HG03135 (cell line): ENCODE data around the gene LPP.

Source experiments
- ATAC-seq: cut with Tn5 transposase; IDR thresholded peaks from one replicate; pipeline ENCODE4 v1.9.1; 2021; ENCODE audit warnings: mild to moderate bottlenecking, moderate library complexity; ENCODE audit not compliant: unreplicated experiment

LPP gene

DNA sequence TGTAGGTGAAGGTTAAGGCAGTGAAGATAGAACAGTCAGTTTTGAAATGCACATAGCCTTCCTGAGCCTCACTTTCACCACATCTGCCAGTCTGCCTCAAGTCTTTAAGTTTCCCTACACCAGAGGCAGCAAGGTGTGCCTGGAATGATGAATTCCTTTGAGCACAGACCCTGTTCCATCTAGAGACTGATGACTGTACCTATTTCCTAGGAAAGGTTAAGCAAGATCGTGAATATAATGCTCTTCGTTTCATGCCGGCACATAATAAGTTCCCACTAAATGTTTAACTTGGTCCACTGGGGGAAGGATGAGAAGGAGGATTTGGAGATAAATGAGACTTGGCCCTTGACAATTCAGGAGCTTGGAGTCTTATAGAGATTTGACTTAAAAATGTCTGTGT lies 141.9 kb downstream of the LPP start:
- no peak for ATAC-seq

DNA sequence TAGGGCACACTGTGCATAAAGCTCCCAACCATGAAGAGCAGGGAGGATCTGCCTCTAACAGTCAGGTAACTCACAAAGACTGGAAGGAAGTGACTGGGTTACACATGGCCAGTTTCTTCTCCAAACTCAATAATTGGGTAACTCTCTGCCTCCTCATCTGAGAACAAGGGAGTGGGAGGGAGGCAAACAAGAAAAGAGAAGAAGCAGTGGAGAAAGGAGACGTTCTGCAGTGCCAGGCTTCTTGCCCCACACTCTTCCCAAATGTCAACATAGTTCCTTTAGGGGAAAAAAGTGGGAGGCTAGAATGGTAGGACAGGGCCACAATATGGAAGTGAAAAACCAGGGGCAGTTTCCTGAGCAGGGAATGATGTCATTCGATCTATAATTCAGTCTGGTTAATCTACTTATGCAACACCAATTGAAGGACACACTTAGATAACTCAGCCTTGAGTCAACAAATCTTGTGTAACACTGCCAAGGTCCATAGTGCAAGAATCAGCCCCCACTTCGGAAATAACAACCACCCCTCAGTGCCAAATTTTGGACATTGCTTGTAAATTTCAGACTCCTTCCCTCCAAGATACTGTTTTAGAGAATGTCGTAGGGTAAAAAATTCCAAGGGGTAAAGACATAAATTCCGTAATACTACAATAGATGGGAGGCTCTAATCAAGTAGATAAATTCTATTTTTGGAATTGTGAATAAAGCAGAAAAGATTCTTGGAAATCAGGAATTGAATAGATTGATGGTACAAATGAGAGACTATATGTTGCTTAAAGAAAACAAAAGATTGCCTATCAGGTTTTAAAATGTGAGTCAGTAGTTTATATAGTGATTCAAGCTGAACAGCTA lies 143.0 kb downstream of the LPP start:
- no peak for ATAC-seq

DNA sequence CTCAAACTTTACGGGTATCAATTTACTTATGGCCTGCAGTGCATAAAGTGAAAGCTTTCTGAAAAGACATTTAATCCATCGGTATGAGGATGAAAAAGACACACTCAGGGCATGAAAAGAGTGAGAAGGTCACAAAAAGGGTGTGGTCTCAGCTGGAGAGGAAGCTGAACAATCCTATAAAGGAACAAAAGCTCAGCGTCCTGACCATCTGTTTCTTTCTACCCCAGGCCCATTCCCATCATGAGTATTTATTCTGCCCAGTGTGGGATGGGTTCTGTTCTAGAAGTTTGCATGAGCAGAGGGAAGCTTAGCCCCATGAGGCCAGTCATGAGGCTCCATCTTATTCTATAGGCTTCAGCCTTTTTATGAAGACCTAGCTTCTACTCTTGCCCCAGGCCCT lies 144.6 kb downstream of the LPP start:
- no peak for ATAC-seq

DNA sequence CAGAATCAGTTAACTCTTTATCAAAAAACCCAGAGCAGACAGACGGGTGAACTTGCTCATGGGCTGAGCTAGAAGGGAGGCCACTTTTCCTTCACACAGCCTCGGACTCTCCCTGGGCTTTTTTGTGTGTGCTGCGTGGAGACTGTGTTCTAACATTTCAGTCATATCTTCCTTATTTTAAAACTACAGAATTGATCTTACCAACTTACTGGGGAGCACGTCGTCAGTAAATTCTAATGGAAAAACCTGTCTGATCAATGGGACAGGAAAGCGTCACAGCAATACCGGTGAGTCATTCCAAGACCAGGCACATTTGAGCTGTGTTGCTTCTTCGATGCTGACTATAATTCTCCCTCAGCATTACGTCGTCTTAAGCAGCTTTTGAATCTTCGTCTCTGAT lies 145.1 kb downstream of the LPP start:
- no peak for ATAC-seq

DNA sequence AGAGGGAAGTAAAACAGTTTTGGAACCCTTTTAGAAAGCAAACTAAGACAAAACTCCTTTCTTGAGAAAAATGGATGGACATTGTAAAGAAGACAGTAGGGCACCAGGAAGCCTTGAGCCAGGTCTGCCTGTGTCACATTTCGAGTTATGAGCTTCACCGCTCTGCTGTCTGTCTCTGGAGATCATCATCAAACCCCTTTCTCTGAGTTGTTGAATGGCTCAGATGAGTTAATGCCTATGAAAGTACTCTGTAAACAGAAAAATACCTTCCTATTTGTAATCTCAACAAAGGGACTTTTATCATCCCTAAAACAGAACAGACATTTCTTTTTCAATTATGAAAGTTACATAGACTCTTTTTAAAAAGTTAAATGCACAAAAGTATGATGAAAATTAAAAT lies 145.8 kb downstream of the LPP start:
- ATAC-seq, result no peak

DNA sequence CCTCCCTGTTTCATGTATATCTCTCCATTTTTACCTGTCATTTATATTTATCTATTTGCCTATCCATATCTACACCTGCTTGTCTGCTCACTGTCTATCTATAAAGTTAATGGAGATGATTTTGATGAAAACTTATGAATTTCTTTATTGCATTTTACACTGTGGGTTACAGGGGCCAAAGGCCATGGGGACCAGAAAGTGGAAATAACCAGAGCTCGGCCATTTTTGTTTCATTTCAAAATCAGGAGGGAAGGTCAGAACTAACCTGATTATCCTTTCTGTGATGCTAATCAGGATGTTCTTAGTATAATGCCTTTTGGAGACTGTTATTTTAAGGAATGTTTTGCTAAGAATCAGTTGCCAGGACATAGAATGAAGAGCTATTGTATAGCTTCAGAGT lies 147.2 kb downstream of the LPP start:
- no peak for ATAC-seq

DNA sequence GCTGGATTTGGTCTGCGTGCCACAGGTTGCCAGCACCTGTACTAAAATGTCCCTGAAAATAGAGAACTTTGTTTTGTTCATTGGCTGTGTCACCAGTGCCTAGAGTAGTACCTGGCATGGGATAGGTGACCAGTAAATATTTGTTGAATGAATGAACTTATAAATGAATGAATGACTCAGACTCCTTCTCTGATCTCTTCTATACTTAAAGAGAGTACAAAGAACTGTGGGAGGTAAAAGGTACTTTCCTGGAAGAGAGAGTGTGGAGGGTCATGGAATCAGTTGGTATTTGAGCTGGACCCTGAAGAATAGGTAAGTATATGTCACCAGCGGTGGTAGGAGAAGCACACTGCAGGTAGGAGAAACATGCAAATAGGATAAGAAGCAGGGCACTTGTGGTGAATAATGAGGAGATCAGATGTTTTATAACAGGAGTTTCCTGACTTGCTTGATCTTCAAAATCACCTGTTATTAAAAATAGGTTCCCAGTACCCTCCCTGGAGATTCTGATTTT lies 149.4 kb downstream of the LPP start:
- ATAC-seq, result no peak

DNA sequence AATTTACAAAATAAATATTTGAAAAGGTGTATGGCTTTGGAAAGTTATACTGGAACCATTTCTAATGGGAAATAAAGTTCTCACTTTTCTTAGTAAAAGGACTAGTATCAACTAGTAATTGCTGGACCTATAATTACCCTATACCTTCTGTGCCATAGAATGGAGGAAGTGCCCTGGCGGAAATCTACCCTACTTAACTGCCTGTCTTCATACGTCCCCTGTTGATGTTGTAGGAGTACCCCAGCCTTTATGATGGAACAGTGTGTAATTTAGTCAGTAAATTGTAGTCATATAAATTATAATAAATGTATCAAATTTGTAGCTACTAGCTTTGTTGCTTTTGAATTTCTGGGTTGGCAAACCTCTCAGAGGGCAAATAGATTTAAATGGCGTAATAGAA lies 149.9 kb downstream of the LPP start:
- no peak for ATAC-seq

DNA sequence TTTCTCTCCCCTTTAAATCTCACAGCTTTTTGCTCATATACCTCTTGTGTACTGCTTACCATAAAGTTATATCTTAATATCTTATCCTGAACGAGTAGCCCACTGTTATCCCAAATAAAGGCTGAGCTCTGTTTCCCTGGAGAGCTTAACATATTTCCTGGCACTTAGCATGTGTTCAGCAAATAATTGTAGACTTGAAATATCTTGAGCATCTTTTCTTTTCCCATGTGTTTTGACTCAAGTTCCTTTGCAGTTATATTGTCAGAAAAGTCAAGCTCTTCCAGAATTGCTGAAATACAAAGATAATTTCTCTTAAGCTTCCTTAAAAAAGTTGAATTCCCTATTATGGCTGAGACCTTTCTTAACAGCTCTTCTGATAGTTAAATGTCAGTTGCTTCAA lies 150.5 kb downstream of the LPP start:
- no peak for ATAC-seq

DNA sequence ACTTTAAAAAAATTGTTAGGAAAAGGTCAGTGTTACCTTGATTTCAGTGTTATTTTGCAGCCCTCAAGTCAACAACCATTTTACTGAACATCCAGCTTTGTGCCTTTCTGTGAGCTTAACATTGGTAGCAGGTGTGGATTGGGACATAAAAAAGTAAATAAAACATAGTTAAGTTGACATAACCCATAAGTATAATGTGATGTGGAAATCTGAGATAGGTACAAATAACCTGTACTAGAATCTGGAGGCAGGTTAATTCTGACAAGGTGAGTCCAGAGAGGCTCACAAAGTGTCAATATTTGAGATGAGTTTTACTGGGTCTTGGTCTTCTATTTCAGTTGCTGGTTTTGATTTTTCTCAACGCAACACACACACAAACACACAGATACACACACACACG lies 151.3 kb downstream of the LPP start:
- ATAC-seq, result no peak

DNA sequence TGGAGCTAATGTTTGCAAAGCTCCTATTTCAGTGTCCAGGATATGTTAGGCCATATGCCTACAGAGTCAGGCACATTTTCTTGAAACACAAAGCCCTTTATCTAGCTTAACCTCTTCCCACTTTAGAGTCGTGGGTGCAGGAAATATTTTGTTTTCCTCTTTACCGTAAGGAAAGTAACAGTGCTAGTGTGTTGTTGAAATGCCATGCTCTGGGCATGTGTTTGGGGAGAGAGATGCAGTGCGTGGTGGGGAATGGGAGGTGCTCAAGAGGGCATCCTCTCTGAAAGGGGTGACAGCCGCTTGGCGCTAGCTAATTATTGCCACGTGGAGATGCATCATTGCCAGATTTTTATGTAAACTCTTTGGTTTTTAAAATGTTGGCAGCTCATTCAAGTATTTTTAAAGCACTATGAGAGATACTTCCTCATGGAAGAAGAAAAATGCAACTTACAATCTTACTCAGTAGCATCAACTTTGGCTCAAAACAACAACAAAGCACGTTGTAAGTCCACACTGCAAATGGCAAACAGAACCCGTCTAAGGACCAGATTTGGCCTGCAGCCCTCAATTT lies 152.6 kb downstream of the LPP start:
- ATAC-seq, result no peak

DNA sequence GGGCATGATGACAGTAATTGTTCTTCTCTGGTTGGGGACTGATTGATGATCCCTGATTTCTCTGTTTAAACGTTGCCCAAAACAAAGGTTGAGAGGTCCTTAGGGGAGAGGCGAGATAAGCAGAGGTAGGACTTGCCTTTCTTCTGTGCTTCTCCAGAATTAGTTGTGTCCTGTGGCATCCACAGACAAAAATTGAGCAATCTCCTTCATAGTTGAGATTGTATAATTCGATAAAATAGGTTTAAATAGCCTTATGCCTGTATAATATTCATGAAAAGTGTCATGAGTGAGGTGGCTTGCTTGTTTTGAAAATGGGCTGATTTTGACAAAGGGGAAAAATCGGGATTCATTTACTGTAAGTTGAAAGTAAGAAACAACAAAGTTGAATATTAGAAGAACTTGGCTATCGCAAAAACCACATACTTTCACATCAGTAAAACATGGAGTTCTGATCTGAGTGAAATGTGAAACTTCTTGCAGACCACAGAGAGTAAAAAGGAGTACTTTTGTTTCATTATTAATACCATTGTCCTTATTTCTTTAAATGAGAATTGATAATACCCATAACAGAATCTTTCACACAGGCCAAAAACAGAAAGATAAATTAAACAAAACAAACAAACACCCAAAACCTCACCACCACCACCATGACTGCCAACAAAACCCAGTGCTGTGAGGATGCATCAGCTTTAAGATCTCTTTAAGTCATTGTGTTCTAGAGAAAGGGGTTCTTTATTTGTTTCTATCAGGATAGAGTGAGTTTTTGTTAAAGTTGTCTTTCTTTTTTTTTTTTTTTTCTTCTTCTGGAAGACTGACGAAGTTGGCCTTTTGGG lies 155.7 kb downstream of the LPP start:
- peak; percentile 100 for ATAC-seq

DNA sequence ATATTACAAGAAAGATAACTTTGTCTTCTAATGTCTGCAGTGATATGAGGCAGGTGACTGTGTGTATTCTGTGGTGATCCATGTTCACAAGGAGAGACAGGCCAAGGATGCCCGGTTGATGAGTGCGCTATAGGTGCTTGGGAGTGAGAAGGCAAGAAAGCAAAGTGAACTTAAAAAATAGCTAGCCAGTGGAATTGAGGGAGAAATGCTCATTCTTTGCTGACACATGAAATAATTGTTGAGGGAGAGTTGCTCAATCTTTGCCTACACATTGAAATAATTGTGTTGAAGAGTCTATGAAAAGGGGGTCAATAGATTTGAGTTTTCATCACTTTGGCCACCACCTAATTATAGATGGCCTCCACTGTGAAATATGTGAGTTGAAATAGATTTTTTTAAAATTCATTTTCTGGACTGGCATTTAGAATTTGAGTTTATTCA lies 156.3 kb downstream of the LPP start:
- ATAC-seq, result peak; percentile 17

DNA sequence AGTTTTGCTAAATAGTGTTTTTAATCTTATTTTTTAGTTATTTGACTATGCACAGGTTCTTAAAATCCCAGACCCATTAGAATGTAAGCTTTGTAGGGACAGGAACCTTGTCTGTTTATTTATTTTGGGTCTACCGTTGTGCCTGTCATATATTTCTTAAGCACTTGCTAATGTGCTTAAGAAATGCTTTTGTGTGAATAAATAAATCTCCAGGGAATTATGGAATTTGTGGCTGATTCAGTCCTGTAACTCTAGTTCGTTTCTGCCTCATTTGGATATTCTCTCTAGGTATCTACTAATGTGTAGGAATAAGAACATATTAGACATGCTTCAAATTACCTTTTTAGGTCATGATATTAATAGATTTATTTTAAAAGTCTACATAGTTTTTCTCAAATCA lies 161.6 kb downstream of the LPP start:
- no peak for ATAC-seq

DNA sequence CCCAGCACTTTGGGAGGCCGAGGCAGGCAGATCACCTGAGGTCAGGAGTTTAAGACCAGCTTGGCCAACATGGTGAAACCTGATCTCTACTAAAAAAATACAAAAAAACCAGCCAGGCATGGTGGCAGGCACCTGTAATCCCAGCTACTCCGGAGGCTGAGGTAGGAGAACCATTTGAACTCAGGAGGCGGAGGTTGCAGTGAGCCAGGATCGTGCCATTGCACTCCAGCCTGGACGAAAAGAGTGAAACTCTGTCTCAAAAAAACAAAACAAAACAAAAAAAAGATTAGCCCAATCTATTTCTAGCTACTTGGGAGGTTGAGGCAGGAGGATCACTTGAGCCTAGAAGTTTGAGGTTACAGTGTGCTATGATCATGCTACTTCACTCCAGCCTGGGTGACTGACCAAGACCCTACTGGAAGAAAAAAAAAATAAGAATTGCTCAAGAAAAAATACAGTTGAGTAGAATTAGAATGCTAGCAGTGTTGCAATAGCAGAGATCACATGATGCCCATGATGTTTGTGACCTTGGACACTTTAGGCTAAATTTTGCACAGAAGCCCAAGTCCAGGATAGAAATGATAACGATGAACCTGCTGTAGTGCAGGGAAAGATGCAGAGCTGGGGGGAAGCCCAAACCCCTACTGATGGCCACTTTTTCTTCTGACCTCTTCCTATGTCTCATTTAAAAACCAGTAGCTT lies 162.2 kb downstream of the LPP start:
- ATAC-seq, result no peak

DNA sequence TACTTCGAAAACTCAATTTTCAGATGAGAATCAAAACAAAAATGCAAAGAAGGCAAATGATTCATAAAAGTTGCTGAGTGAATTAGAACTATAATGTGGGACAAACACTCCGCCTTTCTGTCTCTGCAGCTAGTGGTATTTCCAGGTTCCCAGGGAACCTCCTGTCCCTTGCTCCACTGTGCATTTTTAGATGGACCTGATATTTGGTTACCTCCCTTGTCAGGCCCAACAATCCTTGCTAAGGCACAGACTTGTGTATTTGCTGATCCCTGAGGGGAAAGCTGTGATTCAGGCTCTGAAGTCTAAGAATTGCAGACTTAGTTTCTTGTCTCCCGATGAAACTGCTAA lies 162.7 kb downstream of the LPP start:
- ATAC-seq, result no peak

DNA sequence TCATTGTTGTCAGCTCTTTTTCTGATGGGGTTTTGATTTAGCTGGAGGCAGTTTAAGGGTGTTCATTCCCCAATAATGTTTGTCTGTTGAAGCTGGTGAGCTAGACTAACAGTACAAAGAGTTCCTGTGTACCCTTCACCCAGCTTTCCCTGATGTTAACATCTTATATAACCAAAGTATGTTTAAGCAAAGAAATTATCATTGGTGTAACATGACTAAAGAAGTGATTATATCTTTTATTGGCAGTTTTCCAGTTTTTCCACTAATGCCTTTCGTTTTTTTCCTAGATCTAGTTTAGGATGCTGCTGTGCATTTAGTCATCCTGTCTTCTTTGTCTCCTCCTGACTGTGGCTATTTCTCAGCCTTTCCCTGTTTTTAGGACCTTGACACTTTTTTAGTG lies 165.6 kb downstream of the LPP start:
- ATAC-seq, result no peak

DNA sequence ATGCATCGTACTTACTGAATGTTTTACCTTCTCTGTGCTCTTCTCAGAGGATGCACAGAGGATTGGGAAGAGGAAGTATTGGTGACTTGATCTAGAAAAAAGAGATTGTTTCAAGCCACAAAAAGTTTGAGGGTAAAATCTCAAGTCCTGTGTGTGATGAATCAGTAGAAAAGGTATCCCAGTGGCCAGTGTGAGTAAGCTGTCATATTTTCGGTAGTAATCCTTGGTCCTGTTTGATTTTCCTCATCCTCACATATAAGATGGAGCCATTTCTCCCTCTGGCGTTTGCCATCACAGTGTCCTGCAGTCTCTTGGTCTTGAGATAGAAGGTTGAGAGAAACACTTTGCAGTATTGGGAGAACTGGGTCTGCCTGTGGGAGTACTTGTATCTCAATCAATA lies 166.8 kb downstream of the LPP start:
- no peak for ATAC-seq

DNA sequence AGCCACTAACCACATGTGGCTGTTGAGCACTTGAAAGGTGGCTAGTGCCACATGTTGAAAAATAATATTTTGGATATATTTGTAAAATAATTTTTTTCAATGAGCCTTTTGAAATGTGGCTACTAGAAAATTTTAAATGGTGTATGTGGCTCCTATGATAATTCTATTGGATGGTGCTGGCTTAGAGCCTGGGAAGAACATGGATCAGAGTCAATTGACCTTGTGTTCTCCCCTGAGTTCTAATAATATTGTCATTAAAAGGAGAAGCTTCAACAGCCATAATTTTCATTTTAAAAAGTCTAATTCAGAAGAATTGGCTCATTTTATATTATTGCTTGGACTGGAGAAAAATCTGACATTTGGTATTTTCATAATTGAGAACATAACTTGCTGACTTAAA lies 167.3 kb downstream of the LPP start:
- no peak for ATAC-seq

DNA sequence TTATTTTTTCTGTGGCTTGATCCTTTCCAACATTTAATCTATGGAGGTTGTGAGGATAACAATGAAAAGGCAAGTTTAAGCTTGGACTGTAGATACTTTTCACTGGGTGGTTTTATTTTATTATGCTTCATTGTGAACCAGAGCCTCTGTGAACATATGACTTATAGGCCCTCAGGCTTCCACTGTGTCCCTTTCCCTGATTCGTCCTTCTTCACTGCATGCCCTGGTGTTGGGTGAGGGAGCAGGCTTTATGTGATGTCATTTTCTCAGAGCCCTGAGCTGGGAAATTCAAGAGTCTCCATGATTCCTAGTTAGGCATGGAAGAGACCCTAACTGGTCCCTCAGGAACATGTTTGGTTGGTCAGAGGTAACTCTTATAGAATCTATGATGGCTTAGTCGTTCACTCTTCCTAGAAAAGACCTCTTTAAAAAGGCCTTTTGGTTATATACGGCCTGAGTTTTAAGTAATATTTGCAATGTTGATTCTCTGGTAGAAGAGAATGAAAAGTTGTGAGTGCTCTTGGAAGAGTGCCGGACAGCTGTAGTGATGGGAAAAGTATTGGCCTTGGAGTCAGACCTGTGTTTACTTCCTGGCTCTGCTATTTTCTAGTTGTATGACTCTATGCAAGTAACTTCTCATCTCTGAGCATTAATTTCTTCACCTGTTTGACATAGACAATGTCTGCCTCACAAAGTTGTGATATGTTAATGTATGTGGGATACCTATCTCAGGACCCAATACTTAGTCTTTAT lies 168.4 kb downstream of the LPP start:
- no peak for ATAC-seq
